ENCODE data around the gene HES4. TPM values are rescaled to one million over a fixed set of nuclear protein-coding genes. Genes with fewer than 3 reads are reported as not detected.

Gene HES4
- total RNA-seq, 3 donors from 2014 or later (not counting 1 experiment from before 2014, with no cell fraction given): 15.4 to 35.5 (median 28.9) TPM

- TF ChIP-seq CTCF (IDR thresholded peaks at IDR 0.05): no peak
- Histone ChIP-seq H3K27me3 (ENCODE audit: control insufficient read depth, insufficient read depth, low read length) (peaks cover 30% of the 10 kb centered on the region), H3K36me3 (ENCODE audit: control insufficient read depth, insufficient read depth, low read length) (no peaks in the 10 kb centered on the region), H3K9me3 (ENCODE audit: control insufficient read depth, insufficient read depth, low read length) (no peaks in the 10 kb centered on the region), H3K4me1 (ENCODE audit: control insufficient read depth, insufficient read depth, low read length) (peaks cover 30% of the 10 kb centered on the region), H3K27ac (ENCODE audit: low read length) (no peak overlapping the region), H3K4me3 (ENCODE audit: low read length) (no peak overlapping the region)
- intact Hi-C loops (cut with micrococcal nuclease): no loop called here
- H3K27ac Mint-ChIP-seq: peak overlapping the region in 1 of 2 donors; percentile 44
- no peaks in the 10 kb centered on the region for H3K9me3 Mint-ChIP-seq
- peaks cover 20 to 34% of the 10 kb centered on the region in 2 donors for H3K27me3 Mint-ChIP-seq (ENCODE audit: low read depth in 2 of 2)
- no peak for ATAC-seq
- peaks cover 0 to 25% of the 10 kb centered on the region in 2 donors for H3K4me1 Mint-ChIP-seq
- H3K4me3 Mint-ChIP-seq: peak overlapping the region; percentile 83
- H3K36me3 Mint-ChIP-seq: no peaks in the 10 kb centered on the region
- DNase-seq: no peak
- WGBS (ENCODE audit: insufficient coverage): 37% methylated on average over 30 of the region's 30 CpGs
Measured at GRCh38 chr1:1034439-1034781, 34.5 kb upstream of the HES4 start.

GRCh38 chr1:1033731-1034438 is 34.0 kb upstream of the HES4 start:
- intact Hi-C loops (cut with micrococcal nuclease): no loop called here
- Mint-ChIP-seq H3K27me3 (ENCODE audit: low read depth in 2 of 2) (peaks cover 20 to 32% of the 10 kb centered on the region in 2 donors), H3K27ac (peak overlapping the region in 1 of 2 donors; percentile 44), H3K4me3 (peak overlapping the region; percentile 55), H3K4me1 (peaks cover 0 to 20% of the 10 kb centered on the region in 2 donors), H3K36me3 (no peaks in the 10 kb centered on the region), H3K9me3 (no peaks in the 10 kb centered on the region)
- H3K4me3 ChIP-seq (ENCODE audit: low read length): no peak overlapping the region
- H3K27ac ChIP-seq (ENCODE audit: low read length): no peak overlapping the region
- DNase-seq (peak in 1 of 2 donors; percentile 48), ATAC-seq (no peak)
- WGBS (ENCODE audit: insufficient coverage): under 1% methylated on average over 70 of the region's 71 CpGs
- TF ChIP-seq CTCF (IDR thresholded peaks at IDR 0.05): no peak
- no peaks in the 10 kb centered on the region for H3K36me3 ChIP-seq (ENCODE audit: control insufficient read depth, insufficient read depth, low read length)
- peaks cover 25% of the 10 kb centered on the region for H3K4me1 ChIP-seq (ENCODE audit: control insufficient read depth, insufficient read depth, low read length)
- H3K9me3 ChIP-seq (ENCODE audit: control insufficient read depth, insufficient read depth, low read length): no peaks in the 10 kb centered on the region
- H3K27me3 ChIP-seq (ENCODE audit: control insufficient read depth, insufficient read depth, low read length): peaks cover 28% of the 10 kb centered on the region

GRCh38 chr1:1033009-1033587 is 33.2 kb upstream of the HES4 start:
- peaks cover 26% of the 10 kb centered on the region for H3K27me3 ChIP-seq (ENCODE audit: control insufficient read depth, insufficient read depth, low read length)
- no peaks in the 10 kb centered on the region for H3K9me3 ChIP-seq (ENCODE audit: control insufficient read depth, insufficient read depth, low read length)
- peak overlapping the region; percentile 7 for H3K4me3 ChIP-seq (ENCODE audit: low read length)
- H3K9me3 Mint-ChIP-seq: no peaks in the 10 kb centered on the region
- peak; percentile 81 for TF ChIP-seq CTCF (IDR thresholded peaks at IDR 0.05)
- peak overlapping the region; percentile 74 for H3K4me3 Mint-ChIP-seq
- H3K27ac ChIP-seq (ENCODE audit: low read length): no peak overlapping the region
- ATAC-seq (peak; percentile 91 to 94 (median 94)), DNase-seq (peak; percentile 79 to 91)
- peaks cover 0 to 14% of the 10 kb centered on the region in 2 donors for H3K4me1 Mint-ChIP-seq
- WGBS (ENCODE audit: insufficient coverage): under 1% methylated on average over 73 of the region's 73 CpGs
- H3K36me3 ChIP-seq (ENCODE audit: control insufficient read depth, insufficient read depth, low read length): no peaks in the 10 kb centered on the region
- peaks cover 17% of the 10 kb centered on the region for H3K4me1 ChIP-seq (ENCODE audit: control insufficient read depth, insufficient read depth, low read length)
- no peaks in the 10 kb centered on the region for H3K36me3 Mint-ChIP-seq
- intact Hi-C loops (cut with micrococcal nuclease): no loop called here
- H3K27ac Mint-ChIP-seq: peak overlapping the region in 1 of 2 donors; percentile 86
- peaks cover 13 to 26% of the 10 kb centered on the region in 2 donors for H3K27me3 Mint-ChIP-seq (ENCODE audit: low read depth in 2 of 2)

Measured in natural killer cell (primary cell).